HEK293 (cell line): ENCODE measurements around the gene PCGF1.

Source experiments
- CTCF ChIA-PET: fragments of 350-600 bp; formaldehyde crosslinking; extraction: SDS; loops from one replicate; lab custom pipeline; 2021; ENCODE audit warnings: antibody characterized with exemption; lab: Yijun Ruan, JAX
- POLR2A ChIA-PET: fragments of 300-600 bp; formaldehyde crosslinking; extraction: SDS; loops from one replicate; lab custom pipeline; 2020; ENCODE audit warnings: antibody characterized with exemption, inconsistent platforms; lab: Yijun Ruan, JAX
- H3K27ac ChIP-seq: fragments of 200-500 bp; sonication (Bioruptor generic); 2 replicates; pipeline ENCODE4 v1.5.1; 2014; ENCODE audit warnings: low read depth, low read length, control low read depth, inconsistent platforms; ENCODE audit errors: extremely low read depth
- H3K36me3 ChIP-seq, 2 experiments: fragments of 200-500 bp in 1 of 2; sonication (Bioruptor generic) in 1 of 2; 1 replicate in 1 of 2; 2 replicates in 1 of 2; pipeline ENCODE4 v1.5.1; 2014 to 2017; ENCODE audit warnings: inconsistent platforms in 2 of 2, low read length in 2 of 2; ENCODE audit not compliant: control insufficient read depth in 2 of 2, insufficient read depth in 1 of 2
- H3K4me1 ChIP-seq: fragments of 200-500 bp; sonication (Bioruptor generic); 2 replicates; pipeline ENCODE4 v1.5.1; 2014; ENCODE audit warnings: mild to moderate bottlenecking, low read length, inconsistent platforms; ENCODE audit not compliant: control insufficient read depth, insufficient read depth
- H3K4me3 ChIP-seq: 2 replicates; pipeline ENCODE4 v1.5.1; 2011; ENCODE audit warnings: low read depth, mild to moderate bottlenecking, control low read depth, low read length, moderate library complexity
- H3K9me3 ChIP-seq: fragments of 200-500 bp; sonication (Bioruptor generic); 2 replicates; pipeline ENCODE4 v1.5.1; 2014; ENCODE audit warnings: low read depth, low read length, inconsistent platforms; ENCODE audit not compliant: control insufficient read depth, insufficient read depth
- CTCF ChIP-seq: fragments of 450-650 bp; formaldehyde crosslinking; IDR thresholded peaks from 2 replicates; pipeline ENCODE4 v1.5.1; 2016; ENCODE audit warnings: missing biosample characterization, missing genetic modification characterization
- IKZF3 ChIP-seq: fragments of 450-650 bp; IDR thresholded peaks from 2 replicates; pipeline ENCODE4 v1.5.0; 2018; ENCODE audit warnings: missing biosample characterization, mild to moderate bottlenecking, missing genetic modification characterization, moderate library complexity
- KLF1 ChIP-seq: fragments of 450-650 bp; formaldehyde crosslinking; IDR thresholded peaks from 2 replicates; pipeline ENCODE4 v1.5.1; 2016; ENCODE audit warnings: missing biosample characterization, missing genetic modification characterization
- KLF8 ChIP-seq: fragments of 450-650 bp; formaldehyde crosslinking; IDR thresholded peaks from 2 replicates; pipeline ENCODE4 v1.5.1; 2016; ENCODE audit warnings: missing biosample characterization, missing genetic modification characterization
- SETDB1 ChIP-seq: IDR thresholded peaks from one replicate; pipeline ENCODE4 v1.6.1; 2017; ENCODE audit warnings: mild to moderate bottlenecking, low read length, moderate library complexity, mixed read lengths; ENCODE audit not compliant: insufficient read length
- ZNF16 ChIP-seq: fragments of 450-650 bp; formaldehyde crosslinking; IDR thresholded peaks from 2 replicates; pipeline ENCODE4 v1.5.1; 2016; ENCODE audit warnings: low read depth, missing biosample characterization, missing genetic modification characterization
- ZNF2 ChIP-seq: fragments of 450-650 bp; formaldehyde crosslinking; IDR thresholded peaks from 2 replicates; pipeline ENCODE4 v1.5.1; 2016; ENCODE audit warnings: missing biosample characterization, missing genetic modification characterization
- ZNF223 ChIP-seq: fragments of 450-650 bp; formaldehyde crosslinking; IDR thresholded peaks from 2 replicates; pipeline ENCODE4 v1.5.1; 2016; ENCODE audit warnings: missing biosample characterization, missing genetic modification characterization
- ZNF24 ChIP-seq: fragments of 450-650 bp; formaldehyde crosslinking; IDR thresholded peaks from 2 replicates; pipeline ENCODE4 v1.5.1; 2016; ENCODE audit warnings: missing biosample characterization, missing genetic modification characterization
- ZNF324 ChIP-seq: fragments of 450-650 bp; formaldehyde crosslinking; IDR thresholded peaks from 2 replicates; pipeline ENCODE4 v1.5.1; 2016; ENCODE audit warnings: missing biosample characterization, missing genetic modification characterization
- ZNF350 ChIP-seq: fragments of 450-650 bp; formaldehyde crosslinking; IDR thresholded peaks from 2 replicates; pipeline ENCODE4 v1.5.0; 2017; ENCODE audit warnings: missing biosample characterization, mild to moderate bottlenecking, missing genetic modification characterization
- ZNF354C ChIP-seq: fragments of 450-650 bp; formaldehyde crosslinking; IDR thresholded peaks from 2 replicates; pipeline ENCODE4 v1.5.1; 2016; ENCODE audit warnings: missing biosample characterization, missing genetic modification characterization, low read depth, borderline replicate concordance
- ZNF48 ChIP-seq: fragments of 450-650 bp; formaldehyde crosslinking; IDR thresholded peaks from 2 replicates; pipeline ENCODE4 v1.5.1; 2016; ENCODE audit warnings: missing biosample characterization, missing genetic modification characterization
- ZNF514 ChIP-seq: fragments of 450-650 bp; formaldehyde crosslinking; IDR thresholded peaks from 2 replicates; pipeline ENCODE4 v1.5.1; 2016; ENCODE audit warnings: missing biosample characterization, missing genetic modification characterization
- ZNF529 ChIP-seq: fragments of 450-650 bp; formaldehyde crosslinking; IDR thresholded peaks from 2 replicates; pipeline ENCODE4 v1.5.1; 2017; ENCODE audit warnings: missing genetic modification characterization, missing biosample characterization; ENCODE audit not compliant: insufficient replicate concordance
- ZNF530 ChIP-seq: fragments of 450-650 bp; formaldehyde crosslinking; IDR thresholded peaks from 2 replicates; pipeline ENCODE4 v1.5.1; 2016; ENCODE audit warnings: low read depth, missing biosample characterization, missing genetic modification characterization
- ZNF548 ChIP-seq: fragments of 450-650 bp; formaldehyde crosslinking; IDR thresholded peaks from 2 replicates; pipeline ENCODE4 v1.5.1; 2016; ENCODE audit warnings: missing biosample characterization, missing genetic modification characterization
- ZNF600 ChIP-seq: fragments of 450-650 bp; formaldehyde crosslinking; IDR thresholded peaks from 2 replicates; pipeline ENCODE4 v1.5.1; 2016; ENCODE audit warnings: missing biosample characterization, missing genetic modification characterization
- ZNF629 ChIP-seq: fragments of 450-650 bp; formaldehyde crosslinking; IDR thresholded peaks from 2 replicates; pipeline ENCODE4 v1.5.1; 2017; ENCODE audit warnings: missing biosample characterization, missing genetic modification characterization
- ZNF645 ChIP-seq: fragments of 450-650 bp; formaldehyde crosslinking; IDR thresholded peaks from 2 replicates; pipeline ENCODE4; 2016; ENCODE audit warnings: missing biosample characterization, missing genetic modification characterization
- TF ChIP-seq, protein P1 (sequence below): fragments of 450-650 bp; formaldehyde crosslinking; IDR thresholded peaks from 2 replicates; pipeline ENCODE4 v1.5.1; 2016; ENCODE audit warnings: missing biosample characterization, missing genetic modification characterization, borderline replicate concordance
- TF ChIP-seq, protein P2 (sequence below): fragments of 450-650 bp; formaldehyde crosslinking; IDR thresholded peaks from 2 replicates; pipeline ENCODE4 v1.5.1; 2016; ENCODE audit warnings: missing biosample characterization, missing genetic modification characterization
- TF ChIP-seq, protein P3 (sequence below): fragments of 450-650 bp; IDR thresholded peaks from 2 replicates; pipeline ENCODE4 v1.5.1; 2018; ENCODE audit warnings: missing biosample characterization, missing genetic modification characterization
- TF ChIP-seq, protein P4 (sequence below): fragments of 450-650 bp; formaldehyde crosslinking; IDR thresholded peaks from 2 replicates; pipeline ENCODE4 v1.5.1; 2016; ENCODE audit warnings: missing biosample characterization, missing genetic modification characterization

The PCGF1 gene

GRCh38 chr2:74507926-74508520, 528 bp upstream of the PCGF1 start:
- peaks cover 4% of the 10 kb centered on the region; the same call in 1 of the 2 replicates for H3K4me1 ChIP-seq
- peak overlapping the region; percentile 96 for H3K27ac ChIP-seq
- H3K4me3 ChIP-seq, result peak overlapping the region; percentile 100
- CTCF ChIA-PET, result interaction anchor here (0.9 kb wide), 1 partner anchor 72 kb away, joined by 4 read pairs; no protein-coding TSS in a partner anchor
- H3K36me3 ChIP-seq, result peaks cover 4 to 20% of the 10 kb centered on the region in 2 experiments; a peak in 2 of 3 replicates
- POLR2A ChIA-PET, result interaction anchor here (1.7 to 3.3 kb wide), 6 partner anchors 13 to 50 kb away, joined by 4 to 18 read pairs (median 8); partner anchors contain the start of genes AUP1, DQX1, HTRA2 and WBP1
- H3K9me3 ChIP-seq, result no peaks in the 10 kb centered on the region
- TF ChIP-seq ZNF324 (tag by site-specific recombination) (no peak), SETDB1 (no peak), ZNF48 (tag by site-specific recombination) (no peak), ZNF354C (tag by site-specific recombination) (no peak), ZNF529 (tag by site-specific recombination) (no peak), ZNF2 (no peak), KLF1 (tag by site-specific recombination) (no peak), ZNF629 (tag by site-specific recombination) (no peak), ZNF223 (tag by site-specific recombination) (no peak), KLF8 (tag by site-specific recombination) (no peak), ZNF530 (tag by site-specific recombination) (no peak), ZNF16 (tag by site-specific recombination) (no peak), ZNF350 (no peak), CTCF (tag by site-specific recombination) (no peak), ZNF548 (tag by site-specific recombination) (no peak), IKZF3 (tag by site-specific recombination) (no peak), ZNF645 (tag by site-specific recombination) (no peak), ZNF600 (0 out of 2 replicates have a peak, but pooled peaks have one; percentile 40), ZNF514 (tag by site-specific recombination) (no peak), ZNF24 (tag by site-specific recombination) (0 out of 2 replicates have a peak, but pooled peaks have one; percentile 23)
- TF ChIP-seq, protein P1, sequence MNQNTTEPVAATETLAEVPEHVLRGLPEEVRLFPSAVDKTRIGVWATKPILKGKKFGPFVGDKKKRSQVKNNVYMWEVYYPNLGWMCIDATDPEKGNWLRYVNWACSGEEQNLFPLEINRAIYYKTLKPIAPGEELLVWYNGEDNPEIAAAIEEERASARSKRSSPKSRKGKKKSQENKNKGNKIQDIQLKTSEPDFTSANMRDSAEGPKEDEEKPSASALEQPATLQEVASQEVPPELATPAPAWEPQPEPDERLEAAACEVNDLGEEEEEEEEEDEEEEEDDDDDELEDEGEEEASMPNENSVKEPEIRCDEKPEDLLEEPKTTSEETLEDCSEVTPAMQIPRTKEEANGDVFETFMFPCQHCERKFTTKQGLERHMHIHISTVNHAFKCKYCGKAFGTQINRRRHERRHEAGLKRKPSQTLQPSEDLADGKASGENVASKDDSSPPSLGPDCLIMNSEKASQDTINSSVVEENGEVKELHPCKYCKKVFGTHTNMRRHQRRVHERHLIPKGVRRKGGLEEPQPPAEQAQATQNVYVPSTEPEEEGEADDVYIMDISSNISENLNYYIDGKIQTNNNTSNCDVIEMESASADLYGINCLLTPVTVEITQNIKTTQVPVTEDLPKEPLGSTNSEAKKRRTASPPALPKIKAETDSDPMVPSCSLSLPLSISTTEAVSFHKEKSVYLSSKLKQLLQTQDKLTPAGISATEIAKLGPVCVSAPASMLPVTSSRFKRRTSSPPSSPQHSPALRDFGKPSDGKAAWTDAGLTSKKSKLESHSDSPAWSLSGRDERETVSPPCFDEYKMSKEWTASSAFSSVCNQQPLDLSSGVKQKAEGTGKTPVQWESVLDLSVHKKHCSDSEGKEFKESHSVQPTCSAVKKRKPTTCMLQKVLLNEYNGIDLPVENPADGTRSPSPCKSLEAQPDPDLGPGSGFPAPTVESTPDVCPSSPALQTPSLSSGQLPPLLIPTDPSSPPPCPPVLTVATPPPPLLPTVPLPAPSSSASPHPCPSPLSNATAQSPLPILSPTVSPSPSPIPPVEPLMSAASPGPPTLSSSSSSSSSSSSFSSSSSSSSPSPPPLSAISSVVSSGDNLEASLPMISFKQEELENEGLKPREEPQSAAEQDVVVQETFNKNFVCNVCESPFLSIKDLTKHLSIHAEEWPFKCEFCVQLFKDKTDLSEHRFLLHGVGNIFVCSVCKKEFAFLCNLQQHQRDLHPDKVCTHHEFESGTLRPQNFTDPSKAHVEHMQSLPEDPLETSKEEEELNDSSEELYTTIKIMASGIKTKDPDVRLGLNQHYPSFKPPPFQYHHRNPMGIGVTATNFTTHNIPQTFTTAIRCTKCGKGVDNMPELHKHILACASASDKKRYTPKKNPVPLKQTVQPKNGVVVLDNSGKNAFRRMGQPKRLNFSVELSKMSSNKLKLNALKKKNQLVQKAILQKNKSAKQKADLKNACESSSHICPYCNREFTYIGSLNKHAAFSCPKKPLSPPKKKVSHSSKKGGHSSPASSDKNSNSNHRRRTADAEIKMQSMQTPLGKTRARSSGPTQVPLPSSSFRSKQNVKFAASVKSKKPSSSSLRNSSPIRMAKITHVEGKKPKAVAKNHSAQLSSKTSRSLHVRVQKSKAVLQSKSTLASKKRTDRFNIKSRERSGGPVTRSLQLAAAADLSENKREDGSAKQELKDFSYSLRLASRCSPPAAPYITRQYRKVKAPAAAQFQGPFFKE, result no peak
- TF ChIP-seq, protein P2, sequence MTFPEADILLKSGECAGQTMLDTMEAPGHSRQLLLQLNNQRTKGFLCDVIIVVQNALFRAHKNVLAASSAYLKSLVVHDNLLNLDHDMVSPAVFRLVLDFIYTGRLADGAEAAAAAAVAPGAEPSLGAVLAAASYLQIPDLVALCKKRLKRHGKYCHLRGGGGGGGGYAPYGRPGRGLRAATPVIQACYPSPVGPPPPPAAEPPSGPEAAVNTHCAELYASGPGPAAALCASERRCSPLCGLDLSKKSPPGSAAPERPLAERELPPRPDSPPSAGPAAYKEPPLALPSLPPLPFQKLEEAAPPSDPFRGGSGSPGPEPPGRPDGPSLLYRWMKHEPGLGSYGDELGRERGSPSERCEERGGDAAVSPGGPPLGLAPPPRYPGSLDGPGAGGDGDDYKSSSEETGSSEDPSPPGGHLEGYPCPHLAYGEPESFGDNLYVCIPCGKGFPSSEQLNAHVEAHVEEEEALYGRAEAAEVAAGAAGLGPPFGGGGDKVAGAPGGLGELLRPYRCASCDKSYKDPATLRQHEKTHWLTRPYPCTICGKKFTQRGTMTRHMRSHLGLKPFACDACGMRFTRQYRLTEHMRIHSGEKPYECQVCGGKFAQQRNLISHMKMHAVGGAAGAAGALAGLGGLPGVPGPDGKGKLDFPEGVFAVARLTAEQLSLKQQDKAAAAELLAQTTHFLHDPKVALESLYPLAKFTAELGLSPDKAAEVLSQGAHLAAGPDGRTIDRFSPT, result peak; percentile 40
- TF ChIP-seq, protein P3, sequence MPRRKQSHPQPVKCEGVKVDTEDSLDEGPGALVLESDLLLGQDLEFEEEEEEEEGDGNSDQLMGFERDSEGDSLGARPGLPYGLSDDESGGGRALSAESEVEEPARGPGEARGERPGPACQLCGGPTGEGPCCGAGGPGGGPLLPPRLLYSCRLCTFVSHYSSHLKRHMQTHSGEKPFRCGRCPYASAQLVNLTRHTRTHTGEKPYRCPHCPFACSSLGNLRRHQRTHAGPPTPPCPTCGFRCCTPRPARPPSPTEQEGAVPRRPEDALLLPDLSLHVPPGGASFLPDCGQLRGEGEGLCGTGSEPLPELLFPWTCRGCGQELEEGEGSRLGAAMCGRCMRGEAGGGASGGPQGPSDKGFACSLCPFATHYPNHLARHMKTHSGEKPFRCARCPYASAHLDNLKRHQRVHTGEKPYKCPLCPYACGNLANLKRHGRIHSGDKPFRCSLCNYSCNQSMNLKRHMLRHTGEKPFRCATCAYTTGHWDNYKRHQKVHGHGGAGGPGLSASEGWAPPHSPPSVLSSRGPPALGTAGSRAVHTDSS (tag by site-specific recombination), result no peak
- TF ChIP-seq, protein P4, sequence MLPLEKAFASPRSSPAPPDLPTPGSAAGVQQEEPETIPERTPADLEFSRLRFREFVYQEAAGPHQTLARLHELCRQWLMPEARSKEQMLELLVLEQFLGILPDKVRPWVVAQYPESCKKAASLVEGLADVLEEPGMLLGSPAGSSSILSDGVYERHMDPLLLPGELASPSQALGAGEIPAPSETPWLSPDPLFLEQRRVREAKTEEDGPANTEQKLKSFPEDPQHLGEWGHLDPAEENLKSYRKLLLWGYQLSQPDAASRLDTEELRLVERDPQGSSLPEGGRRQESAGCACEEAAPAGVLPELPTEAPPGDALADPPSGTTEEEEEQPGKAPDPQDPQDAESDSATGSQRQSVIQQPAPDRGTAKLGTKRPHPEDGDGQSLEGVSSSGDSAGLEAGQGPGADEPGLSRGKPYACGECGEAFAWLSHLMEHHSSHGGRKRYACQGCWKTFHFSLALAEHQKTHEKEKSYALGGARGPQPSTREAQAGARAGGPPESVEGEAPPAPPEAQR (tag by site-specific recombination), result no peak
